Middle frontal gyrus (tissue), 1 donor: ENCODE results near the gene TRIO.

ENCODE experiments used
- DNase-seq: peaks from one replicate; pipeline ENCODE4 v3.0.0-alpha.2; 2015; ENCODE audit warnings: low spot score; ENCODE audit errors: extremely low spot score

TRIO gene

GRCh38 chr5:14351845-14352712 is 208.9 kb downstream of the TRIO start:
- DNase-seq = no peak

DNA sequence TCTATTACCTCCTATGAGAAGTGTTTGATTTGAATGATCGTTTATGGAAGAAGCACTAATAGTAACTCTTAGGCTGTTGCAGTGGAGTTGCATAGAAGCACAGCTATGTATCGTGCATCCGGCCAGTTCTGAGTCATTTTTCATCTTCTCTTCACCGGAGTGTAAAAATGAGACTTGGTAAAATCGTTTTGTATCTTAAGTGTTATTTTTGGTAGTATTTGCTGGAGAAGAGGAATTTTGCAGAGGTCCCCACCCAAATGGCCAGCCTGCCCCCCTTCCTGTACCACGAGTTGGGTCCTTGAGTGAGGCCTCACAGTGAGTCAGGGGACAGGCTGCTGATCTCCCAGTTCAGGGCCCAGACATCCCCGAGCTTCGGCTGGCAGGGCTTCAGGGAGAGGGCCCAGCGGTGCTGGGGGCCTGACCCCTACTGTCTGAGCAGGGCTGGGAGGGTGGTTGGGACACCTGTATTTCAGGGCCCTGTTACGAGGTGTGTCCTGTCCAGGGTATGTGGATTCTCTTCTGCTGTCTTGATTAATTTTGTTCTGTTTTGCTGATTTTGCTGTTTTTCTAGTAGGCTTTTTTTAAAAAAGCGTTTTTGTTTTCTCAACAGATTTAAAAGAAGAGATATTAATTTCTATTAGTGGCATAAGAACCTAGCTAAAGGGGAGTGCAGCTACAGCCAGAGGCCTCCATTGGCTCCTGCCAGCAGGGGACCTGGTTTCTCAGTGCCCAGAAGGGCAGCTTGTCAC is 210.8 kb downstream of the TRIO start:
- no peak for DNase-seq

DNA sequence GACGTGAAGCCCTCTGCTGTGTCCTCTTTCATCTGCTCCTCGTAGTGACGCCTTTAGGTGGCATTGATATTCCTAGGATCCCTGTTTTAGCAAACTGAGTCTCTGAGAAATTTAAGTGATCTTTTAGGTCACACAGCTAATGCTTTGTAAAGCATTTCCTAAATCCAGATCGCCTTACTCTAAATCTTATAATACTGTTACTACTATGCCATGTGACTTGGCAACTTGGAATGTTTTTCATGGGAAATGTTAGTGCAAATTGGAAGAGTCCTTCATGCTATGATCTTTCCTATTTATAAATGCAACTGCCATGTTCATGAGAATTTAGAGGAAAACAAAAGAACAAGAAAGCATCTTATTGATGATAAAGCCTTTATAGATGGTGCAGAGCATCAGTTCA is 212.2 kb downstream of the TRIO start:
- no peak for DNase-seq

- DNase-seq = no peak
These were observed 213.2 kb downstream of the TRIO start for GRCh38 chr5:14356305-14356704.

- no peak for DNase-seq
These were observed 214.3 kb downstream of the TRIO start for GRCh38 chr5:14357441-14357840.

GRCh38 chr5:14357851-14358250 is 214.7 kb downstream of the TRIO start:
- no peak for DNase-seq

- DNase-seq = no peak
These were observed 215.4 kb downstream of the TRIO start for GRCh38 chr5:14358536-14358935.

DNA sequence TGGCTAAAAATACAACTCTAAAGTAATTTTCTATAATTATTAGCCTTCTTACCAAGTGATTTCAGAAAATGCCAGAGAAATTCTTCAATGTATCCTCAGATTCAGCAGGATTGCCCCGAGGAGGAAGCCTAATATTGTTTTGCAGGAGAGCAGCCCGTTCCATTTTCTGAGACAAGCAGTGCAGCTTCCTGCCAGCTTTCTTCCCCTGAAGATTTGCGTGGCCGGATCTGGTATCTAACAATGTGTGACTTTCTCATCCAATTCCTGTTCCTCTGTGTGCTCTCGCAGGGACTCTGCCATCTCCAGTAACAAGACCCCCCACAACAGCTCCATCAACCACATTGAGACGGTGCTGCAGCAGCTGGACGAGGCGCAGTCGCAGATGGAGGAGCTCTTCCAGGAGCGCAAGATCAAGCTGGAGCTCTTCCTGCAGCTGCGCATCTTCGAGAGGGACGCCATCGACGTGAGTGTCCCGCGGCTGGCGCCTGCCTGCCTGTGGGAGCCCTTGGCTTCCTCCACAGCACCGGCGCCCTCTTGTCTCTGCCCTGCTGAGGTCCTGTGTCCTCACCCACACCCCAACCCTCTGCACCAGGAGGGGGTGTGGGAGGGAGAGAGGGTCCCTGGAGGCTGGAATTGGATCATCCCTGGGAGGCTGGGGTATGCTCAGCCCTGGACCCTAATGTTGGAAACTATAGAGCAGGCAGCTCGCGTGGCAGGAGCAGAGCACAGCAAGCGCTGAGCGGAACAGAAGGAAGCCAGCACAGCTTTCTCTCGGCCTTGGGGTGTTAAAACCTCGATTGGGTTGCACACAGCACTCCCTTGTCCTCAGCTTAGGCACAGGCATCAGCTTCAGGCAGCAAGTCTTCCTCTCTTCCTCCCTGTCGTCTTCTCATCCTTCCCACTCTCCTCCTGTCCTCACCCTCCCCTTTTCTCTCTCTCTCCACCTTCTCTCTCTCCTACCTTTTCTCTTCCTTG is 216.2 kb downstream of the TRIO start:
- DNase-seq = no peak

DNA sequence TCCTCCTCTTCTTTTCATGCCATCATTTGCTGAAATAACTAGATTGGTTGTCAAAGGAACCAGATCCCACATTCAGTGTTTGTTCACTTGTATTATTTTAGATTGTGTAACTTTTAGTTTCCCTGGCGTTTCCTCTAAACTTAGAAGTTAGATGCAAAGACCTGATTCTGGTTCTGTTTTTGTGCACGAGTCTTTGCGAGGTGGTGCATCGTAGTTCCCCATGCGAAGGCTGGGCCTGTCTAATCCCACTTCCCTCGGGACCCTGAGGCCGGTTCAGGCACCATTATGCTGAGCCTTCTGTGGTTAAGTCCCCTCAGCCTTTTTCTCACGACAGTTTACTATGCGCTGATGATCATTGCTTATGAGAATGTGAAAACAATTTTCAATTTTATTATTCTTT is 219.3 kb downstream of the TRIO start:
- DNase-seq = no peak

- DNase-seq = no peak
These were observed 221.0 kb downstream of the TRIO start for GRCh38 chr5:14364096-14364495.

- no peak for DNase-seq
These were observed 221.7 kb downstream of the TRIO start for GRCh38 chr5:14364576-14365472.

- no peak for DNase-seq
These were observed 222.8 kb downstream of the TRIO start for GRCh38 chr5:14365831-14366430.

DNA sequence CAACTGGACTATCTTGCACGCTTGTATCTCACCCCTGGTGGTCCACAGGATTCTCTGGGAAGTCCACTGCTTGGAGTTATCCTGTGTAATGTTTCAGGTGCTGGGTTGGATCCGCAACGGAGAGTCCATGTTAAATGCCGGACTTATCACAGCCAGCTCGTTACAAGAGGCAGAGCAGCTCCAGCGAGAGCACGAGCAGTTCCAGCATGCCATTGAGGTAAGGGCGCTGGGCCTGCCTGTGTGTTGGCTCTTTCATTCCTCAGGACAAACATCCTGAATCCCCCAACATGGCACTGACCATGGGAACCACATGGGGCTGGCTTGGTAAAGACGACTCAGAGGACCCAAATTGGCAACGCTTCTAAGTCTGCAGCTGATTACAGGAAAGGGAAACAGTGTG is 223.6 kb downstream of the TRIO start:
- no peak for DNase-seq

- no peak for DNase-seq
These were observed 224.2 kb downstream of the TRIO start for GRCh38 chr5:14367364-14367763.

DNA sequence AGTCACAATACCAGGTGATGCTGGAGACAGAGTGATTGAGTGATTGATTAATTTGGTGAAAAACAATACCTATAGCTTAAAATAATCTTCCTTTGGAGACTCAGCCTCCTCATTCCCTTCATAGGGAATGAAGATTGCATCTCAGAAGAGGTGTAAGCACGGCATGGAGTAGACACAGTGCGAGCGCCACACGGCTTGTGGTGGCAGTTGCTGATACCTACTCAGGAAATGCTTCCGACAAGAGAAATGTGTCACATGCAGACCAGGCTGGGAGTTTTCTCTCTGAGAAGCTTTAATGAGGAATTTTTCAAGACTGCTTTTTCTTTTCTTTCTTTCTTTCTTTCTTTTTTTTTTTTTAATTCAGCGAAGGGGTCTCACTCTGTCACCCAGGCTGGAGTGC is 226.6 kb downstream of the TRIO start:
- DNase-seq = no peak

GRCh38 chr5:14370386-14370785 is 227.2 kb downstream of the TRIO start:
- DNase-seq = no peak

DNA sequence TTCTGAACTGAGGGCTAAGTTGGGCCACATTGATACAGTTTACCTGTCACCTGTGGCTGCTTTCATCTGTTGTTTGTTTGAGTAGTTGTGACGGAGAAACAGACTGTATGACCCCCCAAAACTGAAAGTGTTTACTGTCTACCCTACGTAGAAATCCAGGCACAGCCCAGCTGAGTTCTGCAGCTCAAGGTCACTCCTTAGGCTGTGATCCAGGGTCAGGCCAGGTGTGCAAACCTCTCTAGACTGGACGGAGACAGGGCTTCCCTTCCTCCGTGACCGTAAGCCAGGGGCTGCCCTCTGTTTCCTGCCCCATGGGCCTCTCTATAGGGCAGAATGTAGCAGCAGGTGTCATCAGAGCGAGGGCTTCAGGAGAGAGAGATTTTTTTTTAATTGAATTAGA is 230.5 kb downstream of the TRIO start:
- DNase-seq = no peak

DNA sequence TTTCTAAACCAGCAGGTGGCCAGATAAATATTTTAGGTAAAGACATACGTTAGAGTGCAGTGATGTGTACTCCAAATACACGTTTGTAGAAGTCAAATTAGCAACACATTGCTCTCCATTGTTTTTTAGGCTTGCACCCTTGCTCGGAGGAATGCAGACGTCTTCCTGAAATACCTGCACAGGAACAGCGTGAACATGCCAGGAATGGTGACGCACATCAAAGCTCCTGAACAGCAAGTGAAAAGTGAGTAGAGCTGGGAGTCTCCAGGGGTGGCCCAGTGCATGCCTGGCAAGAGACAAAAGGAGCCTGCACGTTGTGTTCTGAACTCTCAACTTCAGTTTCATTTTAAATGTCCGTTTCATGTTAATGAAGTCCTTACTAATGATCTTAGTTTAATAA is 231.0 kb downstream of the TRIO start:
- no peak for DNase-seq

- DNase-seq = no peak
These were observed 233.6 kb downstream of the TRIO start for GRCh38 chr5:14376789-14377188.
